GM12864 (cell line): ENCODE data around the gene USF1.
A peak's percentile ranks its signal among the peaks of the same experiment; 100 is the strongest.

Source experiments
- DNase-seq: peaks from one replicate; pipeline ENCODE4 v3.0.0-alpha.2; 2011; ENCODE audit warnings: low read depth
- H3K4me3 ChIP-seq: 2 replicates; pipeline ENCODE4 v1.5.1; 2011; ENCODE audit warnings: mild to moderate bottlenecking, low read depth, low read length, control low read depth
- CTCF ChIP-seq: IDR thresholded peaks from 2 replicates; pipeline ENCODE4 v1.5.1; 2011; ENCODE audit warnings: low read depth, mild to moderate bottlenecking, moderate library complexity, low read length, control low read depth, inconsistent platforms; ENCODE audit errors: missing control alignments

The USF1 gene

GRCh38 chr1:161045736-161046604 lies at the start of gene USF1:
Gene USF1 (minus strand): TSS chr1:161045977. CDS start chr1:161043275, 2,702 bp downstream.
- DNase-seq, result peak; percentile 88
- H3K4me3 ChIP-seq, result peak within 1 kb of the TSS; percentile 70
- TF ChIP-seq CTCF, result no peak

GRCh38 chr1:161095230-161095629 lies 49.5 kb upstream of the USF1 start:
- no peak overlapping the region for H3K4me3 ChIP-seq
- TF ChIP-seq CTCF, result no peak
- no peak for DNase-seq

GRCh38 chr1:161094481-161094880 lies 48.7 kb upstream of the USF1 start:
- no peak for TF ChIP-seq CTCF
- no peak for DNase-seq
- no peak overlapping the region for H3K4me3 ChIP-seq

- TF ChIP-seq CTCF, result no peak
- DNase-seq, result no peak
- H3K4me3 ChIP-seq, result no peak overlapping the region
These were observed 46.8 kb upstream of the USF1 start for GRCh38 chr1:161092621-161093028.

- no peak overlapping the region for H3K4me3 ChIP-seq
- no peak for DNase-seq
- TF ChIP-seq CTCF, result no peak
These were observed 46.2 kb upstream of the USF1 start for GRCh38 chr1:161091796-161092507.

- no peak for TF ChIP-seq CTCF
- no peak for DNase-seq
- H3K4me3 ChIP-seq, result no peak overlapping the region
These were observed 45.3 kb upstream of the USF1 start for GRCh38 chr1:161091093-161091492.
